HUES48 (cell line): ENCODE measurements around the gene RFK.
"Not testable (repeated sequence)": the region's sequence is repeated elsewhere in the genome, so short reads cannot be mapped to it uniquely, and the experiment has no call there.

Source experiments
- H3K27ac ChIP-seq: one replicate; pipeline ENCODE4 v1.7.0; 2013; ENCODE audit warnings: low read depth, low read length, inconsistent platforms
- H3K27me3 ChIP-seq: 2 replicates; pipeline ENCODE4 v1.6.1; 2013; ENCODE audit warnings: mild to moderate bottlenecking, low read length; ENCODE audit not compliant: control insufficient read depth, insufficient read depth
- H3K36me3 ChIP-seq: 2 replicates; pipeline ENCODE4 v1.6.1; 2013; ENCODE audit warnings: low read length; ENCODE audit not compliant: control insufficient read depth, insufficient read depth
- H3K4me1 ChIP-seq: 2 replicates; pipeline ENCODE4 v1.6.1; 2013; ENCODE audit warnings: mild to moderate bottlenecking, low read length; ENCODE audit not compliant: control insufficient read depth, insufficient read depth
- H3K4me3 ChIP-seq: 2 replicates; pipeline ENCODE4 v1.5.1; 2013; ENCODE audit warnings: mild to moderate bottlenecking, low read depth, low read length
- H3K9ac ChIP-seq: 2 replicates; pipeline ENCODE4 v1.6.1; 2013; ENCODE audit warnings: mild to moderate bottlenecking, low read depth, low read length, moderate library complexity
- H3K9me3 ChIP-seq: 2 replicates; pipeline ENCODE4 v1.6.1; 2013; ENCODE audit warnings: low read length; ENCODE audit not compliant: control insufficient read depth, insufficient read depth

RFK gene

GRCh38 chr9:76370396-76371023 is 23.7 kb downstream of the RFK start:
- Histone ChIP-seq H3K27ac (no peak overlapping the region), H3K4me3 (no peak overlapping the region), H3K9ac (no peak overlapping the region), H3K9me3 (no peaks in the 10 kb centered on the region), H3K36me3 (no peaks in the 10 kb centered on the region), H3K4me1 (0 out of 2 replicates have a peak, but pooled peaks cover 12% of the 10 kb centered on the region), H3K27me3 (no peaks in the 10 kb centered on the region)

- H3K4me1 ChIP-seq, result 0 out of 2 replicates have a peak, but pooled peaks cover 6% of the 10 kb centered on the region
These were observed 24.6 kb downstream of the RFK start for GRCh38 chr9:76369583-76369982.

GRCh38 chr9:76366275-76366674 is 28.0 kb downstream of the RFK start:
- H3K36me3 ChIP-seq, result no peaks in the 10 kb centered on the region
- H3K27me3 ChIP-seq, result no peaks in the 10 kb centered on the region
- no peaks in the 10 kb centered on the region for H3K9me3 ChIP-seq
- no peak overlapping the region for H3K9ac ChIP-seq
- H3K27ac ChIP-seq, result no peak overlapping the region
- no peaks in the 10 kb centered on the region for H3K4me1 ChIP-seq
- H3K4me3 ChIP-seq, result no peak overlapping the region

More at GRCh38 chr9:76369583-76369982, 24.6 kb downstream of the RFK start:
- no peak overlapping the region for H3K4me3 ChIP-seq
- H3K36me3 ChIP-seq, result no peaks in the 10 kb centered on the region
- no peaks in the 10 kb centered on the region for H3K9me3 ChIP-seq
- H3K27me3 ChIP-seq, result no peaks in the 10 kb centered on the region
- no peak overlapping the region for H3K27ac ChIP-seq
- no peak overlapping the region for H3K9ac ChIP-seq

GRCh38 chr9:76365028-76365427 is 29.2 kb downstream of the RFK start:
- Histone ChIP-seq H3K4me1 (no peaks in the 10 kb centered on the region), H3K36me3 (no peaks in the 10 kb centered on the region), H3K27ac (no peak overlapping the region), H3K9me3 (no peaks in the 10 kb centered on the region), H3K9ac (no peak overlapping the region), H3K27me3 (no peaks in the 10 kb centered on the region), H3K4me3 (no peak overlapping the region)

GRCh38 chr9:76363032-76363395 is 31.2 kb downstream of the RFK start:
- Histone ChIP-seq H3K36me3 (no peaks in the 10 kb centered on the region), H3K4me3 (no peak overlapping the region), H3K9me3 (no peaks in the 10 kb centered on the region), H3K27ac (no peak overlapping the region), H3K4me1 (no peaks in the 10 kb centered on the region), H3K9ac (no peak overlapping the region), H3K27me3 (no peaks in the 10 kb centered on the region)

GRCh38 chr9:76362332-76363031 is 31.7 kb downstream of the RFK start:
- not testable (repeated sequence) for H3K4me3 ChIP-seq, H3K4me1 ChIP-seq

GRCh38 chr9:76359766-76360165 is 34.5 kb downstream of the RFK start:
- Histone ChIP-seq H3K27me3 (no peaks in the 10 kb centered on the region), H3K4me3 (no peak overlapping the region), H3K4me1 (no peaks in the 10 kb centered on the region), H3K27ac (no peak overlapping the region), H3K36me3 (no peaks in the 10 kb centered on the region), H3K9ac (no peak overlapping the region), H3K9me3 (no peaks in the 10 kb centered on the region)

More at GRCh38 chr9:76362332-76363031, 31.7 kb downstream of the RFK start:
- H3K9me3 ChIP-seq, H3K36me3 ChIP-seq, H3K9ac ChIP-seq, H3K27ac ChIP-seq, H3K27me3 ChIP-seq: not testable (repeated sequence)

- no peak overlapping the region for H3K4me3 ChIP-seq
- no peaks in the 10 kb centered on the region for H3K4me1 ChIP-seq
- H3K27ac ChIP-seq, result no peak overlapping the region
- no peak overlapping the region for H3K9ac ChIP-seq
- no peaks in the 10 kb centered on the region for H3K36me3 ChIP-seq
- H3K9me3 ChIP-seq, result no peaks in the 10 kb centered on the region
- no peaks in the 10 kb centered on the region for H3K27me3 ChIP-seq
These were observed 34.9 kb downstream of the RFK start for GRCh38 chr9:76359365-76359764.

- Histone ChIP-seq H3K9ac (no peak overlapping the region), H3K36me3 (no peaks in the 10 kb centered on the region), H3K27me3 (no peaks in the 10 kb centered on the region), H3K27ac (no peak overlapping the region), H3K4me3 (no peak overlapping the region), H3K4me1 (no peaks in the 10 kb centered on the region), H3K9me3 (no peaks in the 10 kb centered on the region)
These were observed 35.5 kb downstream of the RFK start for GRCh38 chr9:76358628-76359280.

- no peak overlapping the region for H3K4me3 ChIP-seq
- no peaks in the 10 kb centered on the region for H3K4me1 ChIP-seq
- no peaks in the 10 kb centered on the region for H3K36me3 ChIP-seq
- H3K9me3 ChIP-seq, result no peaks in the 10 kb centered on the region
- H3K27ac ChIP-seq, result no peak overlapping the region
- H3K27me3 ChIP-seq, result no peaks in the 10 kb centered on the region
- H3K9ac ChIP-seq, result no peak overlapping the region
These were observed 36.7 kb downstream of the RFK start for GRCh38 chr9:76357555-76357954.

- H3K9me3 ChIP-seq, result no peaks in the 10 kb centered on the region
- no peaks in the 10 kb centered on the region for H3K36me3 ChIP-seq
- H3K27ac ChIP-seq, result no peak overlapping the region
- H3K4me3 ChIP-seq, result no peak overlapping the region
- H3K4me1 ChIP-seq, result no peaks in the 10 kb centered on the region
- H3K9ac ChIP-seq, result no peak overlapping the region
- H3K27me3 ChIP-seq, result no peaks in the 10 kb centered on the region
These were observed 38.3 kb downstream of the RFK start for GRCh38 chr9:76355886-76356285.
